DND-41 (cell line): Measurements from ENCODE around the gene RPGR.

ENCODE experiments used
- EZH2 ChIP-seq: IDR thresholded peaks from 3 replicates; pipeline ENCODE4 v1.6.1; 2012; ENCODE audit warnings: borderline replicate concordance, low read depth, mild to moderate bottlenecking, moderate library complexity, low read length, inconsistent platforms; ENCODE audit not compliant: severe bottlenecking
- TF ChIP-seq, protein P1 (sequence below): IDR thresholded peaks from 2 replicates; pipeline ENCODE4 v1.5.1; 2012; ENCODE audit warnings: borderline replicate concordance, low read length, moderate library complexity, mild to moderate bottlenecking; ENCODE audit not compliant: poor library complexity, severe bottlenecking; ENCODE audit errors: extremely low read depth

DNA sequence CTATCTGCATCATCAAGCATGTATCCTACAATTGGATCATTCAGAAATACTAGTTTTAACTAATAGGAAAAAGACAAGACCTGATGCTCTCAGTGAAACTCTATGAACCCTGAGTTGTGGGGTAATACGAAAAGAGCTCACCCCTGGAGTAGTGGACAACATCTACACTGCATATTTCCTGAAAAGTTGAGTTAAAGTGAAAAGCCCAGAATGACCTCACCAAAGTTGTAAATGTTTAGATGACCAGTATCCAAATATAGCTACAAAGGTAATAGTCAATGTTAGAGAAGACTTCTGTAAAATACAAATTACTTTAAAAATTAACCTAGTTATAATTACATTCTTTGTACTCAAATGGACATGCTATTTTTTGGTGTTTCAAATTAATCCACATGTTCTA, 53.9 kb downstream of the RPGR start:
- TF ChIP-seq, protein P1, sequence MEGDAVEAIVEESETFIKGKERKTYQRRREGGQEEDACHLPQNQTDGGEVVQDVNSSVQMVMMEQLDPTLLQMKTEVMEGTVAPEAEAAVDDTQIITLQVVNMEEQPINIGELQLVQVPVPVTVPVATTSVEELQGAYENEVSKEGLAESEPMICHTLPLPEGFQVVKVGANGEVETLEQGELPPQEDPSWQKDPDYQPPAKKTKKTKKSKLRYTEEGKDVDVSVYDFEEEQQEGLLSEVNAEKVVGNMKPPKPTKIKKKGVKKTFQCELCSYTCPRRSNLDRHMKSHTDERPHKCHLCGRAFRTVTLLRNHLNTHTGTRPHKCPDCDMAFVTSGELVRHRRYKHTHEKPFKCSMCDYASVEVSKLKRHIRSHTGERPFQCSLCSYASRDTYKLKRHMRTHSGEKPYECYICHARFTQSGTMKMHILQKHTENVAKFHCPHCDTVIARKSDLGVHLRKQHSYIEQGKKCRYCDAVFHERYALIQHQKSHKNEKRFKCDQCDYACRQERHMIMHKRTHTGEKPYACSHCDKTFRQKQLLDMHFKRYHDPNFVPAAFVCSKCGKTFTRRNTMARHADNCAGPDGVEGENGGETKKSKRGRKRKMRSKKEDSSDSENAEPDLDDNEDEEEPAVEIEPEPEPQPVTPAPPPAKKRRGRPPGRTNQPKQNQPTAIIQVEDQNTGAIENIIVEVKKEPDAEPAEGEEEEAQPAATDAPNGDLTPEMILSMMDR: no peak
- no peak for TF ChIP-seq EZH2
